Kidney epithelial cell (primary cell): Measurements from ENCODE around the gene GTF2IRD1. TPM values are rescaled to one million over a fixed set of nuclear protein-coding genes. Genes with fewer than 3 reads are reported as not detected.

ENCODE experiments used
- DNase-seq: peaks from one replicate; pipeline ENCODE4 v3.0.0-alpha.2; 2010; ENCODE audit warnings: low read depth
- H3K27me3 ChIP-seq: 2 replicates; pipeline ENCODE4 v1.6.0; 2011; ENCODE audit warnings: low read length; ENCODE audit not compliant: control insufficient read depth, insufficient read depth
- H3K36me3 ChIP-seq: 2 replicates; pipeline ENCODE4 v1.5.1; 2011; ENCODE audit warnings: low read length; ENCODE audit not compliant: control insufficient read depth, insufficient read depth
- H3K4me3 ChIP-seq: 2 replicates; pipeline ENCODE4 v1.5.1; 2011; ENCODE audit warnings: low read depth, mild to moderate bottlenecking, control low read depth, low read length
- total RNA-seq: library from RNA; depleted of rRNA; stranded (reverse); fragments of >200 nt; gene quantifications from 2 replicates; pipeline ENCODE4 v1.2.3, GENCODE V29; 2015
- TF ChIP-seq, protein P1 (sequence below): IDR thresholded peaks from 2 replicates; pipeline ENCODE4 v1.5.1; 2011; ENCODE audit warnings: mild to moderate bottlenecking, moderate library complexity, low read length, control low read depth, inconsistent platforms; ENCODE audit not compliant: insufficient read depth, poor library complexity, severe bottlenecking

GTF2IRD1 gene
- total RNA-seq, 1 donor from 2014 or later: 36.8 TPM

DNA sequence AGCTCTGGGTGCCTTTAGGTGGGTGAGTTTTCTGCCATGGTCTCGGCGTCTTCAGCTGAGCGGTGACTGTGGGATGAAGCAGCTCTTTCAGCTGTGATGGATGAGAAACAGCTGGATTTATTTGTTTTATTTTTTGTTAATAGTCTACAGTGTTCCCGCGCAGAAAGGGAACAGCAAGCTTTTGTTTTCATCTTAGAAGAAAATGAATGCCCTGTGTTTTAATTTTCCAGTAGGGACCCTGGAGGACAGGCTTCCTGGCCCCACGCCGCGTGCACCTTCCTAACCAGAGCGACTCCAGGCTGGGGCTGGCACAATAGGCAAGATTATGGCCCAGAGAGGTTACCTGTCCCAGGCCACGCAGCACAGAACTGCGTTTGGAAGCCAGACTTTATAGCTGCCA, 57.6 kb downstream of the GTF2IRD1 start:
- Histone ChIP-seq H3K4me3 (no peak overlapping the region), H3K27me3 (no peaks in the 10 kb centered on the region), H3K36me3 (peaks cover 3% of the 10 kb centered on the region)
- TF ChIP-seq, protein P1, sequence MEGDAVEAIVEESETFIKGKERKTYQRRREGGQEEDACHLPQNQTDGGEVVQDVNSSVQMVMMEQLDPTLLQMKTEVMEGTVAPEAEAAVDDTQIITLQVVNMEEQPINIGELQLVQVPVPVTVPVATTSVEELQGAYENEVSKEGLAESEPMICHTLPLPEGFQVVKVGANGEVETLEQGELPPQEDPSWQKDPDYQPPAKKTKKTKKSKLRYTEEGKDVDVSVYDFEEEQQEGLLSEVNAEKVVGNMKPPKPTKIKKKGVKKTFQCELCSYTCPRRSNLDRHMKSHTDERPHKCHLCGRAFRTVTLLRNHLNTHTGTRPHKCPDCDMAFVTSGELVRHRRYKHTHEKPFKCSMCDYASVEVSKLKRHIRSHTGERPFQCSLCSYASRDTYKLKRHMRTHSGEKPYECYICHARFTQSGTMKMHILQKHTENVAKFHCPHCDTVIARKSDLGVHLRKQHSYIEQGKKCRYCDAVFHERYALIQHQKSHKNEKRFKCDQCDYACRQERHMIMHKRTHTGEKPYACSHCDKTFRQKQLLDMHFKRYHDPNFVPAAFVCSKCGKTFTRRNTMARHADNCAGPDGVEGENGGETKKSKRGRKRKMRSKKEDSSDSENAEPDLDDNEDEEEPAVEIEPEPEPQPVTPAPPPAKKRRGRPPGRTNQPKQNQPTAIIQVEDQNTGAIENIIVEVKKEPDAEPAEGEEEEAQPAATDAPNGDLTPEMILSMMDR: no peak
- DNase-seq: no peak

DNA sequence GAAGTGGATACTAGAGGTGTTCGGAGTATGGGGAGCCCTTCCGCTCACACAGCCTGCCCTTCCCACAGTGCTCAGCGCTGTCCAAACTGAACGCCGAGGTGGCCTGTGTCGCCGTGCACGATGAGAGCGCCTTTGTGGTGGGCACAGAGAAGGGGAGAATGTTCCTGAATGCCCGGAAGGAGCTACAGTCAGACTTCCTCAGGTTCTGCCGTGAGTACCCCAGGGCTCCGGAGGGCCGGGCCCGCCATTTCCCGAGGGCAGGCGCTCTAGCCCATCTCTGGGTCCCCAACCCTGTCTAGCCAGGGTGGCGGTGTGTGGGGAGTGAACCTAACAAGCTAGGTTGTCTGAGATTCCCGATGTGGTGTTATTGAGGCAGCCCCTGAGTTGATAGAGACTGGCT, 59.1 kb downstream of the GTF2IRD1 start:
- Histone ChIP-seq H3K4me3 (no peak overlapping the region), H3K36me3 (peaks cover 3% of the 10 kb centered on the region), H3K27me3 (no peaks in the 10 kb centered on the region)
- no peak for DNase-seq
- TF ChIP-seq, protein P1: no peak

DNA sequence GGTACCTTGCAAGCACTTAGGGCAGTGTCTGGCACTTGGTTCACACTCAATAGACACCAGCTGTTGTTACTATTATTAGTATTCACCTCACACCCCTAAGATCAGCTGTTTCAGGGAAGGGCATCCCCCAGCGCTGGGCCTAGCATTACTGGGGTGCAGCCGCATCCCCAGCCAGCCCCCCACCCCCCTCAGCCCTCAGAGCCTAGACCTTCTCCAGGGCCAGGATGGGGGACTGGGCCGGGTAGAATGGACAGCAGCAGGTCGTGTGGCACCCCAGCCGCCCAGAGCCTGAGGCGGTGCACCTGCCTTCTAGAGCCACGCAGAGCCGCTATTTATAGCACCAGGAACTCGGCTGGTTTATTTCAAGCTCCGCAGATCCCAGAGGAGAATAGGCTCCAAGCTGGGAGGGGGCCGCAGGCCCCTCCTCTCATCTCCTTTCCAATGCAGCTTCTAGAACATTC, 60.5 kb downstream of the GTF2IRD1 start:
- Histone ChIP-seq H3K27me3 (no peaks in the 10 kb centered on the region), H3K36me3 (peaks cover 2% of the 10 kb centered on the region), H3K4me3 (no peak overlapping the region)
- no peak for DNase-seq
- TF ChIP-seq, protein P1: no peak

DNA sequence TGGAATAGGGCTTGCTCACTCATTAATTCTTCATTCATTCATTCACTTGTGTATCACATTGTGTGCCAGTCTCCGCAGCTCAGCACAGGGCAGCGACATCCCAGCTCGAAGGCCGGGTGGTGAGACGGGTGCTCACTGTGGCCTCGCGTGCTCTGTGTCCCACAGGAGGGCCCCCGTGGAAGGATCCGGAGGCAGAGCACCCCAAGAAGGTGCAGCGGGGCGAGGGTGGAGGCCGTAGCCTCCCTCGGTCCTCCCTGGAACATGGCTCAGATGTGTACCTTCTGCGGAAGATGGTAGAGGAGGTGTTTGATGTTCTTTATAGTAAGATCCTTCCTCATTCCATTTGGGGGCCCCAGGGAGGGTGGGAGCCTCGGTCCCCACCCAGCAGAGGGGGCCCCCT, 61.6 kb downstream of the GTF2IRD1 start:
- Histone ChIP-seq H3K36me3 (peaks cover 4% of the 10 kb centered on the region), H3K4me3 (no peak overlapping the region)
- no peak for DNase-seq

DNA sequence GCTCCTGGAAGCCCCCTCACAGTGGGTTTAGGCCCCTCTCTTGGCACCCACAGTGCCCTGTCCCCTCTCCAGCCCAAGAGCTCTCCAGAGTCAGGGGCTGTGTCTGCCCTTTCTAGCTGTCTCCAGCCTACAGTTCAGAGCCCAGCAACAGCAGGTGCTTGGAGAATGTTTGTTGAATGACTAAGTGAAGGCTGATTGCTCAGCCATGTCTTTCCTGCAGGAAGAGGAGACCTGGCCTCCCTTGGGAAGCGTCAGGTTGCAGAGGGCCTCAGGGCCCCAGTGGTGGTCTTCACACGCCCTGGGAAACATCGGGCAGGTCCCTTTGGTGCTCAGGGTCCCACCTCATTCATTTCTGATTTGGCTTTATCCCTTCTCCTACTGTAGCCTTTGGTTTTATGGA, 62.5 kb downstream of the GTF2IRD1 start:
- TF ChIP-seq, protein P1: no peak
- no peaks in the 10 kb centered on the region for H3K27me3 ChIP-seq
- no peak overlapping the region for H3K4me3 ChIP-seq
- peaks cover 4% of the 10 kb centered on the region for H3K36me3 ChIP-seq
- no peak for DNase-seq

More for the DNA sequence above, 61.6 kb downstream of the GTF2IRD1 start:
- H3K27me3 ChIP-seq: no peaks in the 10 kb centered on the region
- TF ChIP-seq, protein P1: no peak

DNA sequence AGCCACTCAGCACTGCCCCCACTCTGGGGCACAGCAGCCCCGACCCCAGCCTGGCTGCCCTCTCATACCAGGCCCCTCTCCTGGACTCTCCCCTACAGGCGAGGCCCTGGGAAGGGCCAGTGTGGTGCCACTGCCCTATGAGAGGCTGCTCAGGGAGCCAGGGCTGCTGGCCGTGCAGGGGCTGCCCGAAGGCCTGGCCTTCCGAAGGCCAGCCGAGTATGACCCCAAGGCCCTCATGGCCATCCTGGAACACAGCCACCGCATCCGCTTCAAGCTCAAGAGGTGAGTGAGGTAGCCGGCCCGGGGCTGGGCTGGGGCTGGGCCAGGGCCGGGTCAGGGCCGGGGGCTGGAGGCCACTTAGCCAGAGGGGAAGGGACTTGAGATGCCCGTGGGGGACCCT, 64.3 kb downstream of the GTF2IRD1 start:
- peaks cover 6% of the 10 kb centered on the region for H3K36me3 ChIP-seq
- TF ChIP-seq, protein P1: no peak
- no peak for DNase-seq

More for the DNA sequence above, 64.3 kb downstream of the GTF2IRD1 start:
- Histone ChIP-seq H3K4me3 (no peak overlapping the region), H3K27me3 (no peaks in the 10 kb centered on the region)
